Heart left ventricle (tissue), 16 donors: ENCODE data around the gene LTN1. TPM values are rescaled to one million over a fixed set of nuclear protein-coding genes. Genes with fewer than 3 reads are reported as not detected.

Experiments used
- ATAC-seq, 4 donors: fragments of 200-7000 bp; cut with Tn5 transposase; one replicate each; pipeline ENCODE4 v1.9.1; 2020 to 2022; ENCODE audit warnings: moderate library complexity in 4 of 4, mild to moderate bottlenecking in 3 of 4, moderate number of reproducible peaks in 1 of 4
- DNase-seq, 5 donors: peaks; one replicate each; pipeline ENCODE4 v3.0.0-alpha.2; 2020
- H3K27ac ChIP-seq, 12 donors: fragments of 200-600 bp; sonication (generic) in 4 of 12; one replicate each; pipeline versions ENCODE4 v1.5.0 to v1.8.0; 2016 to 2022; ENCODE audit warnings: mild to moderate bottlenecking in 2 of 12
- H3K27me3 ChIP-seq, 9 donors: fragments of 200-600 bp; sonication (generic) in 2 of 9; one replicate each; pipeline versions ENCODE4 v1.5.1 to v1.8.0; 2016 to 2022; ENCODE audit warnings: mild to moderate bottlenecking in 3 of 9
- H3K36me3 ChIP-seq, 9 donors: fragments of 200-600 bp; sonication (generic) in 2 of 9; one replicate each; pipeline versions ENCODE4 v1.5.0 to v1.8.0; 2018 to 2022; ENCODE audit warnings: mild to moderate bottlenecking in 2 of 9
- H3K4me1 ChIP-seq, 12 donors: fragments of 200-600 bp; sonication (generic) in 4 of 12; one replicate each; pipeline versions ENCODE4 v1.5.0 to v1.8.0; 2016 to 2022; ENCODE audit warnings: mild to moderate bottlenecking in 3 of 12
- H3K4me3 ChIP-seq, 12 donors: fragments of 200-600 bp; sonication (generic) in 4 of 12; one replicate each; pipeline versions ENCODE4 v1.5.0 to v1.8.0; 2017 to 2022; ENCODE audit warnings: mild to moderate bottlenecking in 9 of 12, moderate library complexity in 4 of 12
- H3K9me3 ChIP-seq, 12 donors: fragments of 200-600 bp; sonication (generic) in 4 of 12; one replicate each; pipeline versions ENCODE4 v1.5.0 to v1.8.0; 2016 to 2022; ENCODE audit warnings: mild to moderate bottlenecking in 1 of 12
- POLR2A ChIP-seq, 2 donors: fragments of 450-650 bp; IDR thresholded peaks; one replicate each; pipeline ENCODE4 v1.6.1; 2017; ENCODE audit warnings: antibody characterized with exemption in 2 of 2, mild to moderate bottlenecking in 2 of 2, moderate library complexity in 2 of 2
- WGBS, 4 donors: extraction: QIAGEN DNeasy Blood & Tissue Kit in 2 of 4; methylation state at CpG; one replicate each; pipeline versions ENCODE4 v1.1.5 to v1.1.7; 2013 to 2018; 5-methylcytosine and 5-hydroxymethylcytosine counted together
- intact Hi-C, 10 donors: fragments of 100-400 bp; cut with DNase I; formaldehyde crosslinking; loops; one replicate each; pipeline versions ENCODE4 v1.11.1 to v1.14.2; 2022
- polyA plus RNA-seq, 2 donors: library from polyadenylated mRNA; stranded (reverse); fragments of 200-250 nt; gene quantifications; one replicate each; pipeline ENCODE4 v1.2.3, GENCODE V29; 2013
- total RNA-seq, 9 donors: library from RNA; depleted of rRNA in 2 of 9; stranded (reverse); fragments of >200 nt in 2 of 9; fragmentation: NEBNext Ultra II Directional in 3 of 9; extraction: Animal tissue kit (Norgen Biotek cat#: 25700) in 3 of 9; gene quantifications; one replicate each; pipeline versions ENCODE4 v1.1.0 to v1.2.4, GENCODE V29; 2016 to 2023
- TF ChIP-seq, protein P1 (sequence below), 12 donors: fragments of 200-600 bp; sonication (generic) in 4 of 12; IDR thresholded peaks; one replicate each; pipeline versions ENCODE4 v1.5.0 to v1.8.0; 2018 to 2022; ENCODE audit warnings: antibody characterized with exemption in 12 of 12, mild to moderate bottlenecking in 5 of 12
- donor health status: ischemic (EF 13 %, LVEDD 7.1; RV severe dilation, severe dysfunction).
- donor health status: healthy with polysubstance abuse.
- donor health status: DM: no; HTN: yes; CAD: no.
- donor health status: DM: no; HTN: no; CAD: no.
- donor health status: ischemic (EF 25% LVEDD 6.9; RV normal size, moderate dysfunction).
- donor health status: ischemic (EF 25% LVEDD 5.7; RV mildly dilated, moderate dysfunction).
- donor health status: healthy.
- donor health status: DM: yes; HTN: yes; CAD: no.
- donor health status: ischemic (EF 35%, LVEDD 5.7; RV mildly dilated, moderate dysfunction).
- donor health status: nonischemic (EF 11% LVEDD 7.7; RV severe dilation, severe dysfunction).
- donor health status: DM: yes; HTN: yes; CAD: no.
- donor health status: PGD.
- donor health status: ischemic (EF 29% LVEDD 5.4; RV normal size, mild dysfunction).
- donor health status: nonischemic (EF 23%, LVEDD 6.1; RV moderate dilation, normal function).

LTN1 gene
- total and polyA plus RNA-seq, 11 donors = 3.4 to 20.3 (median 15.5) TPM

GRCh38 chr21:28943631-28944030 is 49.0 kb downstream of the LTN1 start:
- Histone ChIP-seq H3K27me3 (no peaks in the 10 kb centered on the region), H3K36me3 (peaks cover 0 to 92% (median 81%) of the 10 kb centered on the region in 9 donors), H3K4me3 (no peak overlapping the region), H3K27ac (no peak overlapping the region), H3K9me3 (no peaks in the 10 kb centered on the region), H3K4me1 (peaks cover 0 to 8% (median 0%) of the 10 kb centered on the region in 12 donors)
- TF ChIP-seq, protein P1, sequence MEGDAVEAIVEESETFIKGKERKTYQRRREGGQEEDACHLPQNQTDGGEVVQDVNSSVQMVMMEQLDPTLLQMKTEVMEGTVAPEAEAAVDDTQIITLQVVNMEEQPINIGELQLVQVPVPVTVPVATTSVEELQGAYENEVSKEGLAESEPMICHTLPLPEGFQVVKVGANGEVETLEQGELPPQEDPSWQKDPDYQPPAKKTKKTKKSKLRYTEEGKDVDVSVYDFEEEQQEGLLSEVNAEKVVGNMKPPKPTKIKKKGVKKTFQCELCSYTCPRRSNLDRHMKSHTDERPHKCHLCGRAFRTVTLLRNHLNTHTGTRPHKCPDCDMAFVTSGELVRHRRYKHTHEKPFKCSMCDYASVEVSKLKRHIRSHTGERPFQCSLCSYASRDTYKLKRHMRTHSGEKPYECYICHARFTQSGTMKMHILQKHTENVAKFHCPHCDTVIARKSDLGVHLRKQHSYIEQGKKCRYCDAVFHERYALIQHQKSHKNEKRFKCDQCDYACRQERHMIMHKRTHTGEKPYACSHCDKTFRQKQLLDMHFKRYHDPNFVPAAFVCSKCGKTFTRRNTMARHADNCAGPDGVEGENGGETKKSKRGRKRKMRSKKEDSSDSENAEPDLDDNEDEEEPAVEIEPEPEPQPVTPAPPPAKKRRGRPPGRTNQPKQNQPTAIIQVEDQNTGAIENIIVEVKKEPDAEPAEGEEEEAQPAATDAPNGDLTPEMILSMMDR (IDR thresholded peaks at IDR 0.05) = no peak
- TF ChIP-seq POLR2A (IDR thresholded peaks at IDR 0.05) = no peak
- 70 to 79% (median 73%) methylated on average over 2 of the region's 2 CpGs for WGBS, 4 donors
- ATAC-seq (no peak), DNase-seq (no peak)
- intact Hi-C loops = loop anchor here in 3 of 10 donors (5.0 to 10.0 kb wide), 4 partner anchors 101 to 599 kb away; no protein-coding TSS in a partner anchor

DNA sequence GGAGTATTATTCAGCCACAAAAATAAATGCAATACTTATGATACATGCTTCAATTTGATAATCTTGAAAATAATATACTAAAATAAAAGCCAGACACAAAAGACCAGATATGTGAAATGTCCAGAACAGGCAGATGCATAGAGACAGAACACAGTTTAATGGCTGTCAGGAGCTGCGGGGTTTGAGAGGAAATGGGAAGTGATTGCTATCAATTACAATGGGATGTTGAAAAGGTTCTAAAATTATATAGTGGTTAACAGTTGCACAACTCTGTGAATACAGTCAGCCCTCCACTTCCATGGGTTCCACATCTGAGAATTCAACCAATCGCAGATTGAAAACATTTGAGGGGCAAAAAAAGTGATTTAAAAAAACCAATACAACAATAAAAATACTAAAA is 54.0 kb downstream of the LTN1 start:
- no peak for TF ChIP-seq POLR2A (IDR thresholded peaks at IDR 0.05)
- TF ChIP-seq, protein P1 (IDR thresholded peaks at IDR 0.05) = no peak
- Histone ChIP-seq H3K4me3 (no peak overlapping the region), H3K27me3 (no peaks in the 10 kb centered on the region), H3K36me3 (peaks cover 0 to 97% (median 73%) of the 10 kb centered on the region in 9 donors), H3K27ac (no peak overlapping the region), H3K9me3 (no peaks in the 10 kb centered on the region), H3K4me1 (peaks cover 0 to 8% (median 0%) of the 10 kb centered on the region in 12 donors)
- intact Hi-C loops = loop anchor here in 1 of 10 donors (5.0 kb wide), 1 partner anchor 1236 kb away; no protein-coding TSS in a partner anchor
- no peak for ATAC-seq
- no peak for DNase-seq
- WGBS, 4 donors = 75 to 77% (median 77%) methylated on average over 2 of the region's 2 CpGs

DNA sequence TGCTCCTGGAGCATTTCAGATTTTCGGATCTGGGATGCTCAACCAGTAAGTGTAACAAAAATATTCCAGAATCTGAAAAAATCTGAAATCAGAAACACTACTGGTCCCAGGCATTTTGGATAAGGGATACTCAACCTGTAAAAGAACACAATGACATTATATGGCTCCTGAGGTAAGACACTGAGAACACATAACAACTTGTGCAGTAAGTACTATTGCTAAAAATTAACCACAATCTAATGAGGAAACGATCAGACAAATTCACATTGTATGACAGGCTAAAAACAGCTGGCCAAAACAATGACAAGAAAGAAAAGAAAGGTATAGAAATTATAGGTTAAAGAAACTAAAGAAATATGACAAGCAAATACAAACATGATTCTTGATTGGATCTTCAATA is 54.9 kb downstream of the LTN1 start:
- Histone ChIP-seq H3K4me3 (no peak overlapping the region), H3K9me3 (no peaks in the 10 kb centered on the region), H3K27ac (no peak overlapping the region), H3K4me1 (peaks cover 0 to 8% (median 0%) of the 10 kb centered on the region in 12 donors), H3K27me3 (no peaks in the 10 kb centered on the region), H3K36me3 (peaks cover 0 to 94% (median 66%) of the 10 kb centered on the region in 9 donors)
- DNase-seq (no peak), ATAC-seq (no peak)
- WGBS, 4 donors = 77 to 85% (median 79%) methylated on average over 2 of the region's 2 CpGs
- intact Hi-C loops = loop anchor here in 1 of 10 donors (5.0 kb wide), 1 partner anchor 1235 kb away; no protein-coding TSS in a partner anchor
- no peak for TF ChIP-seq POLR2A (IDR thresholded peaks at IDR 0.05)
- TF ChIP-seq, protein P1 (IDR thresholded peaks at IDR 0.05) = no peak

DNA sequence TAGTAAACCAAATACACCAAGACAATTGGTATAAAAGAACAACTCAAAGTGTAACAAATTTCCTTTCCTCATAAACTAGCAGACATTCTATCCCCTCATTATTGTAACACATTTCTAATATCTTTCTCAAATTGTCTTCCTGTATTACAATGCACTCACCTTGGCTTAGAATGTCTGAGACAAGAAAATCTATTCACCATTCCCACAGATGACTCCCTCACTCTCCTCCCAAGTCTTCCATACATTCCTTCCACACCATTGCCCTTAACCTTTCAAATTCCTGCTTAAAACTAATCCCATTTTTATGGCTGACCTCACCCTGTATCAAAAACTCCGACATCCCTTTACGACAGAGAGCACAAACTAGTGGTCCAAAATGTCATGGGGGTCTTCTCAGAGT is 56.0 kb downstream of the LTN1 start:
- Histone ChIP-seq H3K4me3 (no peak overlapping the region), H3K36me3 (peaks cover 0 to 94% (median 66%) of the 10 kb centered on the region in 9 donors), H3K27ac (no peak overlapping the region), H3K4me1 (peaks cover 0 to 8% (median 0%) of the 10 kb centered on the region in 12 donors), H3K9me3 (no peaks in the 10 kb centered on the region), H3K27me3 (no peaks in the 10 kb centered on the region)
- ATAC-seq = no peak
- DNase-seq = no peak
- 94 to 99% (median 98%) methylated on average over 2 of the region's 2 CpGs for whole genome bisulfite sequencing, 4 donors
- TF ChIP-seq, protein P1 (IDR thresholded peaks at IDR 0.05) = no peak
- no peak for TF ChIP-seq POLR2A (IDR thresholded peaks at IDR 0.05)
- intact Hi-C loops = loop anchor here in 1 of 10 donors (5.0 kb wide), 1 partner anchor 1234 kb away; no protein-coding TSS in a partner anchor
